ENCODE results near the gene RALGAPA2. TPM values are rescaled to one million over a fixed set of nuclear protein-coding genes. Genes with fewer than 3 reads are reported as not detected.

The RALGAPA2 gene
- total RNA-seq, 2 donors from 2014 or later = 27.8 to 28.5 TPM

DNA sequence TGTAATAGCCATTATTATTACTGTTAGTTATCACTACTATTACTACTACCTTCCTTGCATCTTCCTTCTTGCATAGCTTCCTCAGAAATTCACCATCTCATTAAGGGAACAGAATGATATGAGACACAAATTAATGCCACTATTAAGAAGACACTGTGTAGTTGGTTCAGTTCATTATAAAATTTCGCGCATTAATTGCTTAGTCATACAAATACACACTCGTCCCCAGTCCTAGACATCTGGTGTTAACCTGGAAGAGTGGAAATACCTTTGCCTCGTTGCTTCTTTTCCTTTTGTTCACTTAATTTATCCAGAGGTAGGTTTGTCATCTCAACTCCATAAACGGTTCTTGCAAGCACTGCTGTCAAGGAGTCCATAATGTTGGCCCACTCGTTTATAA lies 107.5 kb downstream of the RALGAPA2 start:
- no peak overlapping the region for H3K27ac ChIP-seq
- H3K36me3 ChIP-seq = peaks cover 6% of the 10 kb centered on the region
- H3K27me3 ChIP-seq = no peaks in the 10 kb centered on the region
- TF ChIP-seq, protein P1, sequence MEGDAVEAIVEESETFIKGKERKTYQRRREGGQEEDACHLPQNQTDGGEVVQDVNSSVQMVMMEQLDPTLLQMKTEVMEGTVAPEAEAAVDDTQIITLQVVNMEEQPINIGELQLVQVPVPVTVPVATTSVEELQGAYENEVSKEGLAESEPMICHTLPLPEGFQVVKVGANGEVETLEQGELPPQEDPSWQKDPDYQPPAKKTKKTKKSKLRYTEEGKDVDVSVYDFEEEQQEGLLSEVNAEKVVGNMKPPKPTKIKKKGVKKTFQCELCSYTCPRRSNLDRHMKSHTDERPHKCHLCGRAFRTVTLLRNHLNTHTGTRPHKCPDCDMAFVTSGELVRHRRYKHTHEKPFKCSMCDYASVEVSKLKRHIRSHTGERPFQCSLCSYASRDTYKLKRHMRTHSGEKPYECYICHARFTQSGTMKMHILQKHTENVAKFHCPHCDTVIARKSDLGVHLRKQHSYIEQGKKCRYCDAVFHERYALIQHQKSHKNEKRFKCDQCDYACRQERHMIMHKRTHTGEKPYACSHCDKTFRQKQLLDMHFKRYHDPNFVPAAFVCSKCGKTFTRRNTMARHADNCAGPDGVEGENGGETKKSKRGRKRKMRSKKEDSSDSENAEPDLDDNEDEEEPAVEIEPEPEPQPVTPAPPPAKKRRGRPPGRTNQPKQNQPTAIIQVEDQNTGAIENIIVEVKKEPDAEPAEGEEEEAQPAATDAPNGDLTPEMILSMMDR (IDR thresholded peaks at IDR 0.05) = no peak
- no peak for DNase-seq (ENCODE audit: low spot score)
- no peak overlapping the region for H3K4me3 ChIP-seq
- H3K9me3 ChIP-seq = no peaks in the 10 kb centered on the region
- H3K4me1 ChIP-seq = no peaks in the 10 kb centered on the region

DNA sequence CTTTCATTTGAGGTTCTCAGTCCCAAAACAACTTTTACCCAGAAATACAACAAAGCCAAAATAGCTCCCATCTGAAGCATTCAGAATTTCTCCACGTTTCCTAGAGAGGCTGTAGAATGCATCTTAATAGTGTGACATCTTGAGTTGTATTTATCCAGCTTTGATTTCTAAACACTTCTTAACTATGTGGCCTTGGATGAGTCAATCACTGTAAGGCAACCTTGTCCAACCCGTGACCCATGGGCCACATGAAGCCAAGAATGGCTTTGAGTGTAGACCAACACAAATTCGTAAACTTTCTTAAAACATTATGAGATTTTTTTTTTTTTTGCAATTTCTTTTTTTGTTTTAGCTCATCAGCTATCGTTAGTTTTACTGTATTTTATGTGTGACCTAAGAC lies 108.1 kb downstream of the RALGAPA2 start:
- H3K4me1 ChIP-seq = no peaks in the 10 kb centered on the region
- no peaks in the 10 kb centered on the region for H3K27me3 ChIP-seq
- no peak for DNase-seq (ENCODE audit: low spot score)
- H3K4me3 ChIP-seq = no peak overlapping the region
- H3K27ac ChIP-seq = no peak overlapping the region
- no peaks in the 10 kb centered on the region for H3K9me3 ChIP-seq
- TF ChIP-seq, protein P1 (IDR thresholded peaks at IDR 0.05) = no peak
- H3K36me3 ChIP-seq = peaks cover 6% of the 10 kb centered on the region

DNA sequence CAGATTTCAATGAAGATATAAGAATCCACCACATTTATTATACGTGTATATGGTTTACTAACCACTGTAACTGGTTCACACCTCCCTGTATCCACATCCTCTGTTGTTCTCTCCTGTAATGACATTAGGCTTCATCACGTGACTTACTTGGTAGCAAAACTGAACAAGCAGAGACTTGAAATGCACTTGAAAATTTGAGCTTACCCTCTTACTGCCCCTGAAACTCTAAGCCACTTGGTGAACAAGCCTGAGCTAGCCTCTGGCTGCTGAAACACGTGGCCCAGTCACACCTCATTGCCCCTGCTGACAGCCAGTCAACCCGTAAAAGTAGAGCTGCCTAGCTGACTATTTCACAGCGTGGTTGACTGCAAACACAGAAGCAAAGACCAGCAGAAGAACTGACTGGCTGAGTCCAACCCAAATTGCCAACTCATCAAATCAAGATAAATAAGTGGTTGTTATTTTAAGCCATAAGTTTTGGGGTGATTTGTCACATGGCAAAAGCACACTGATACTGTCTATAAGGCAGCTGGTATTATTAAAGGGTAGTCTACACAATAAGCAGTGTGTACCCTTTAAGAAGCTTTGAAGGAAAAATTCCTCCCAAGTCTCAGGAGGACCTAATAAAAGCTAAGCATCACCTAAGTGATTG lies 109.0 kb downstream of the RALGAPA2 start:
- Histone ChIP-seq H3K9me3 (no peaks in the 10 kb centered on the region), H3K4me3 (no peak overlapping the region), H3K36me3 (peaks cover 6% of the 10 kb centered on the region), H3K27me3 (no peaks in the 10 kb centered on the region), H3K27ac (no peak overlapping the region), H3K4me1 (no peaks in the 10 kb centered on the region)
- DNase-seq (ENCODE audit: low spot score) = no peak
- TF ChIP-seq, protein P1 (IDR thresholded peaks at IDR 0.05) = no peak

DNA sequence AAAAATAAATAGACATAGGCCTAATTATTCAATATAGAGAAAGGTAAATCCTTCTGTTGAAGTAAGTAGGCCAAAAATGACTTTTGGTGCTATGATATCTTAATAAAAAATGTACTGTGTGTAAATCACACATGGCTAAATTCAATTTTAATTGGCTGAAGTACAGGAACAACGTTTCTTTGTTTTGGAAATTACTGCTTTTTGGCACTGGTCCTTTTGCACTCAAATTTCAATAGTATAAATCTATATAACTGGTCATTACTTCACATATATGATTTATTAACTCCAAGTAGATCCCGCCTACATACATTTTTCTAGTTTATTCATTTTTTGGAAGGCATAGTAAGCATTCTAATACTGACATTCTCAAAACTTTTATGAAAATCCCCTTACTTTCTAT lies 114.5 kb downstream of the RALGAPA2 start:
- H3K4me3 ChIP-seq = no peak overlapping the region
- H3K36me3 ChIP-seq = peaks cover 6% of the 10 kb centered on the region
- DNase-seq (ENCODE audit: low spot score) = no peak
- H3K27ac ChIP-seq = no peak overlapping the region
- peaks cover 0 to 6% of the 10 kb centered on the region in 2 donors for H3K4me1 ChIP-seq
- no peaks in the 10 kb centered on the region for H3K27me3 ChIP-seq
- no peaks in the 10 kb centered on the region for H3K9me3 ChIP-seq
- TF ChIP-seq, protein P1 (IDR thresholded peaks at IDR 0.05) = no peak

DNA sequence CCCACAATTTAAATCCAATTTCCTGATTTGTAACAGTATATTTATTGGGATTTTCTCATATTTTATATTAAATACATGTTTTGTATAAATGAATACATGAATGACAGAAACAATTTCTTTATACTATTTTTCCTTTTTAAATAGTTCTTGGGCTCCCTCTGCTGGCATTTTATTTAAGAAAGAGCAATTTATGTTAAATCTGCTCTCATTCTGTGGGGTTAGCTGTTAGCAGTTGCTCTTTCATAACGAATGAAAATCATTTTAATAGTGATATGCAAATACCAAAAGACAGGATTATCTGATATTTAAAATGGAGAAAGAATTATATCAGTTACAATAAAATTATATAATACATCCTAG lies 118.3 kb downstream of the RALGAPA2 start:
- no peak overlapping the region for H3K4me3 ChIP-seq
- H3K36me3 ChIP-seq = peaks cover 17% of the 10 kb centered on the region
- H3K4me1 ChIP-seq = peaks cover 0 to 6% of the 10 kb centered on the region in 2 donors
- no peak for DNase-seq (ENCODE audit: low spot score)
- H3K27ac ChIP-seq = peak overlapping the region in 1 of 2 donors; percentile 3
- H3K9me3 ChIP-seq = no peaks in the 10 kb centered on the region
- TF ChIP-seq, protein P1 (IDR thresholded peaks at IDR 0.05) = no peak
- no peaks in the 10 kb centered on the region for H3K27me3 ChIP-seq

Data from right atrium auricular region (tissue), 2 donors.